ENCODE data around the gene AMIGO2.

AMIGO2 gene

GRCh38 chr12:47097276-47097896 is 17.6 kb upstream of the AMIGO2 start:
- DNase-seq, result no peak

- DNase-seq, result no peak
Observed at GRCh38 chr12:47095446-47096236, 15.9 kb upstream of the AMIGO2 start.

DNA sequence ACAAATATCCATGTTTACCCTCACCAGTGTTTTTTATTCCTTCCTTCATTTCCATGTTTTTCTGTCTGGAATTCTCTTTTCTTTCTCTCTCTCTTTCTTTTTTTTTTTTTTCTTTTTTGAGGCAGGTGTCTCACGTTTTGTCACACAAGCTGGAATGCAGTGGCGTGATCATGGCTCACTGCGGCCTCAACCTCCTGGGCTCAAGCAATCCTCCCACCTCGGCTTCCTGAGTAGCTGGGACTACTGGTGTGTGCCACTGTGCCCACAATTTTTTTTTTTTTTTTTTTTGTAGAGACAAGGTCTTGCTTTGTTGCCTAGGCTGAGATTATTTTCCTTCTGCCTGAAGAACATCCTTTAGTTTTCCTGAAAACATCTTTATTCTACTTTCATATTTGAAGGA is 15.0 kb upstream of the AMIGO2 start:
- no peak for DNase-seq

DNA sequence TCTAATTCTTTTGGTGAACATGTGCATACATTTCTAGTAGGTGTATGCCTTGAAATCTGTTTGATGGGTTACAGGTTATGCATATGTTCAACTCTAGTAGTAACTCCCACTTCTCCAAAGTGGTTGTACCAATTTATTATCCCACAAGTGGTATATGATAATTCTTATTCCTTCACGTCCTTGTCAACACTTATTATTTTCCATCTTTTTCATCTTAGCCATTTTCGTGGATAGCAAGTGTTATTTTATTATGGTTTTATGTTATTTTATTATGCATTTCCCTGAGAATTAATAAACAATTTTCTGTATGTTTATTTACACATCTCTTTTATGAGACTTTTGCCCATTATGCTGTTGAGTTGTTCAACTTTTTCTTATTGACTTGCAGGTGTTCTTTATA is 11.2 kb upstream of the AMIGO2 start:
- DNase-seq, result no peak

GRCh38 chr12:47088021-47088944 is 8.5 kb upstream of the AMIGO2 start:
- DNase-seq, result no peak

DNA sequence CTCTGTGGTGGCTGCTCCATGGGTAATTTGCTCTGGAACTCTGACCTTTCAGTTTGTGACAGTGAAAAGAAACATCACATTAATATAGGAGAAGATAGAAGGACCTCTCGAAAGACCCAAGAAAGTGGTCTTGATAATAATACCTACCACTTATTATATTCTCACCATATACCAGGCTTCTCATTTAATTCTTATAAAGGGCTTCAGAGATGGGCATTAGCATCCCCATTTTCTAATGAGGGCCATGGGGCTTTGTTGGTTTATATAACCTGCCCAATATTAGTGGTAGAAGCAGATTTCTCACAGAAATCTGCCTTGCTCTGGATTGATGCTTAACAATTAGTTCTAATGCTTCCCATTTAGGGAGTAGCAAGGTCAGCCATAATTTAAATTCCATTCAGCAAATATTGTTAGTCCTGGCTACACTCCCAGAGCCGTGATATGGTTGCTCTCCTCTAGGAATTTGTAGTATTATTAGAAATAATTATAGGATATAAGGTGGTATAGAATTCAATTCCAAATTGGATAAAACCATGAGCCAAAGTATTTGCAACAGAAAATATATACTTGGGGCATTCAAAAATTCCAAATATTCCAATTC is 7.4 kb upstream of the AMIGO2 start:
- no peak for DNase-seq

DNA sequence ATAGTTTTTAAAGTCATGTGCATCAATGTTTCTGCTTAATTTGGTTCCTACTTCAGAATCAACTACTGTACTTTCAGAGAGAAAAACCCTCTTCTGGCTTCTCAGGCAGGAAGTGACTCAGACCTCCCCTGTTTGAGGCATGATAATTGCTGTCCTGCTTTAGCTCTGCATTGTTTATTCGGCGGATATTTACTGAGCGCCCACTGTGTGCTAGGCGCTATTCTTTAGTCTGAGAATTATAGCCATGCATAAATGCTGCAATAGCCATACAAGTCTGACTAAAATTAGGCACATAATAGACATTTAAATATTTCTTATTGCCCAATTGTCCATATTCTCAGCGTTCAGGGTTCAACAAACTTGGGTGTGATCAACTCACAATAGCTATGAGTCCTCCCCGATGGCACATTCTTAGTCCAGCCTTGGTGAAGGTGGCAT is 6.1 kb upstream of the AMIGO2 start:
- DNase-seq, result peak; percentile 54 to 78 (median 67)

- DNase-seq, result no peak
Observed at GRCh38 chr12:47084172-47084571, 4.4 kb upstream of the AMIGO2 start.

DNA sequence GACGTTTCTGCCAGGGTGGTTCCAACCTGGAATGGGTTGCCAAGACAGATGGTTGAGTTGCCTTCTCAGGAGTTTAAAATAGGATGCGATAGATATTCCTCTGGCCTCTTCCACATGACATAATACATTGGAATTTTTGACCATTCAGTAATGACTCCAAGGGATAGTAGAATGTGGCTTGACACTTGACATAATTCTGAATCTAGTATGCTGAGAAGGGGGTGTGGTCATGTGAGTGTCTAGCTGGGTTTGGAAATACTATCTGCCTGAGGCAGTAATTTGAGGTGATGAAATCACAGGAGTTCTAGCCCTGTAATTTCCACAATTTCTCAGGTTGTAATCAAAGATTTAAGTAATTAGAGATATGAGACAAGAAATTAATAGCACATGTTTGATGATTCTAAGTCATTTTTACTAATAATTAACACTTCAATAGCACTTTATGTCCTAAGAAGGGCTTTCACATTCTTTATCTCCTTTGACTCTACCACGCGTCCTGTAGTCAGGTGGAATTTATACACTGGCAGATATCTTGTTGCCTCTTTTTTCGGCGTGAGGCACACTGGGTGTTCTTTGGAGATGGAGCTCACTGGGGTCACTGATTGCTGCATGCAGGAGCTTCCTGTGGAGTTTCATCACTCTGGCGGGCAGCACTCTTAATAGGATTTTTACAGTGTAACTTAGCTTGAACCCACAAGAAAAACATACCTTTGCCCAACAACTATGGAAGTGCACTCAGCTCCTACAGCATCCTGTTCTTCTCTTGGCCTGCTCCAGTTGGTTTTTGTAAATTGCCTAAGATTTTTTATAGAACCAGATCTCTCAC is 3.2 kb upstream of the AMIGO2 start:
- DNase-seq, result peak in 3 of 4 experiments; percentile 22 to 62 (median 53)

DNA sequence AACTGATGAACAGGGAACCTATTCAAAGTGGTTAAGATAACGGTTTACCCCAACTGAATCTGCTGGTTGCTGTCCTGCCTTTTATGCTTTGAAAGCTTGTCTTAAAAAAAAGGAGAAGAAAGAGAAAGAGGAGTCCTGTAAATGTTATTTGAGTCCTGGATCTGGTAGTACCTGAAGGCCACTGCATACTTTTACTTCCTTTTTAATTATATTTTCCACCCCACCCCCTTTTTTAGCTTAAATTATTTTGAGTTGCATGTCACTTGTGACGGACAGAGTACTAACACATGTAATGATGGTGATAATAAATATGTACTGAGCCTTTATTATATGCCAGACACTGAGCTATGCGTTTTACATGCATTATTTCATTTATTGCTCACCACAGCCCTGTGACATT is 2.5 kb upstream of the AMIGO2 start:
- no peak for DNase-seq

- peak; percentile 48 to 77 (median 67) for DNase-seq
Observed at GRCh38 chr12:47080725-47081502, 1.2 kb upstream of the AMIGO2 start.

DNA sequence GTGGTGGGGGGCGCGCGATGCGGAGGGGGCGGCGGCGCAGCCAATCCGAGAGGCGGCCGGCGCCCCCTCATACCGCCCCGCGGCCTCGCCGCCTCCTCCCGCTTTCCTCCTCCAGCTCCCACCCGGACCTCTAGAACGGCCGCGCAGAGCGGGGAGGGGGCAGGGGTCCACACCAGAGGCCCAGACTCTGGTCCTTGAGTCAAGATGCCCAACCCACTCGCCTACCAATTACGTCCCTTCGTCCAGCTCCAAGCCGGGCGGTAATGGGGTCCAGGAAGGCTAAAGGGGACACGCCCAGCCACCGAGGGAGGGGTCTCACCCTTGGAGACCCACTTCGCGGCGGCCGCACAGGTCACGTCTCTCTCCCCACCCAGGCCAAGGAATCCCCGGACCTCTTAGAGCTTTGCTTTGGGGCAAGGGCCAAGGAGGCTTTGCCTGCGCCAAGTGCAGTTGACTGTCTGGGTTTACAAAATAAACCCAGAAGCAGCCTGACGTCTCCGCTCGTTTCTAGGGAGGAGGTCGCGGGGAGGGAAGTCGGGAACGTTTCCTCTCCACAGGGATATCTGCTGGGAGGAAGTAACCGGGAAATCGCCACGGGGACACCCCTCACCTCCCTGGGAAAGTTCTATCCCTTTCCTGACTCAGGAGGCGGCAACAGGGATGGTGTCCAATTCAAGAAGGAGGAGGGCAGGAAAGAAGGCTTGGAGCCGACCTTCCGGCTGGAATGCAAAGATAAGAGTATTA is 394 bp upstream of the AMIGO2 start:
- peak in 3 of 4 experiments; percentile 35 to 58 (median 46) for DNase-seq

- no peak for DNase-seq
Observed at GRCh38 chr12:47078733-47079467, 859 bp downstream of the AMIGO2 start.

- DNase-seq, result no peak
Observed at GRCh38 chr12:47078086-47078395, 1.7 kb downstream of the AMIGO2 start.

DNA sequence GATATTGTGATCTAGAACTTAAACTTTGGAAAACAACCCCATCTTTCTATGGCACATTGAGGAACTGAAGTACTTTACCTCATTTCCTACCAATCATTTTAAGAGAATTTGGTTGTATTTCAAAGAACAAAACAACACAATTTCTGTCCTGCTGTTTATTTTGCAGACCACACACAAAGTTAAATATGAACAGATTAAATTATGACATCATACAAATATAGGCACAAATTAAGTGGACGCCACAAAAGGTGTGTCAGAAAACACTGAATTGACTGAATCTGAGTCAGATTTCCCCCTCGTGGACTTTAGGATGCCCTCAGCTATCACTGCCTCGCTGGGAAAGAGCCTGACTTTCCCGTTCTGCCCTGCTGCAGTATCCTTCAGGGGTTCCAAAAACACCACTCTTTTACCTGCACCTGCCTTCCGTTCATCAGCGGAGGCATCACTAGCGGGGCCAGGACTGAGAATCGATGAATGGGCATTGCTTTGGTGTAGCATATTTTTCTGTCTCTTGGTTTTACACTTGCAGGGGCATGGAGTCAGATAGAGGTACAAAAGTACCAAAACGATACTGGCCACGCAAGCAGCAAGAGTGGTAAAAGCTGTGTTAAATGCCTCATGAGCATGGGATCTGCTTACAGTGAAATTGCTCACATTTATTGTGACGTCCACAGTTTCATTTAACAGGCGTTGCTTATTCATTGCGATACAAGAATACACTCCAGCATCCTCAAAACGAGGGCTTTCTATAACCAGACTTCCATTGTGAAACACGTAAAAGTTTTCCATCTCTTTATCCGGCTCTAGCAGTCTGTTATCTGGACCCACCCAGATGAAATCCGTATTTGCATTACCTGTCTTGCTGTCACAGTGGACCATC is 2.3 kb downstream of the AMIGO2 start:
- DNase-seq, result no peak

GRCh38 chr12:47075192-47076084 is 4.3 kb downstream of the AMIGO2 start:
- no peak for DNase-seq

GRCh38 chr12:47074757-47075156 is 5.0 kb downstream of the AMIGO2 start:
- no peak for DNase-seq

- no peak for DNase-seq
Observed at GRCh38 chr12:47073951-47074350, 5.8 kb downstream of the AMIGO2 start.

All from suppressor macrophage (primary cell).